SK-N-MC (cell line): ENCODE results near the gene RGS17.

Source experiments
- DNase-seq: peaks from one replicate; pipeline ENCODE4 v3.0.0-alpha.2; 2011; ENCODE audit warnings: low read depth, low spot score
- H3K27ac ChIP-seq: fragments of 200-600 bp; sonication (generic); 2 replicates; pipeline ENCODE4 v1.5.1; 2016; ENCODE audit warnings: mixed run types
- H3K36me3 ChIP-seq: fragments of 200-600 bp; sonication (generic); 2 replicates; pipeline ENCODE4 v1.6.1; 2017; ENCODE audit warnings: antibody characterized with exemption, low read length, mixed read lengths; ENCODE audit not compliant: insufficient read depth
- H3K4me3 ChIP-seq: fragments of 200-600 bp; sonication (generic); 2 replicates; pipeline ENCODE4 v1.5.1; 2016
- H3K9ac ChIP-seq: fragments of 200-600 bp; sonication (generic); 2 replicates; pipeline ENCODE4 v1.8.0; 2017; ENCODE audit warnings: mixed run types, mixed read lengths; ENCODE audit not compliant: insufficient read length
- H3K9me3 ChIP-seq: fragments of 200-600 bp; sonication (generic); 2 replicates; pipeline ENCODE4 v1.6.1; 2017; ENCODE audit warnings: low read depth, mild to moderate bottlenecking, antibody characterized with exemption, low read length, moderate library complexity, mixed read lengths
- EZH2 ChIP-seq: fragments of 200-600 bp; sonication (generic); IDR thresholded peaks from one replicate; pipeline ENCODE4 v1.6.1; 2017; ENCODE audit warnings: antibody characterized with exemption
- FOXP2 ChIP-seq: optimal IDR thresholded peaks from 2 replicates; pipeline ENCODE3; 2011; ENCODE audit warnings: mild to moderate bottlenecking, moderate library complexity; ENCODE audit not compliant: insufficient read depth; ENCODE audit errors: extremely low read length, control extremely low read depth
- POLR2AphosphoS5 ChIP-seq: IDR thresholded peaks from 2 replicates; pipeline ENCODE4 v1.6.1; 2012; ENCODE audit warnings: mild to moderate bottlenecking, low read depth, low read length, borderline replicate concordance

RGS17 gene, protein sequence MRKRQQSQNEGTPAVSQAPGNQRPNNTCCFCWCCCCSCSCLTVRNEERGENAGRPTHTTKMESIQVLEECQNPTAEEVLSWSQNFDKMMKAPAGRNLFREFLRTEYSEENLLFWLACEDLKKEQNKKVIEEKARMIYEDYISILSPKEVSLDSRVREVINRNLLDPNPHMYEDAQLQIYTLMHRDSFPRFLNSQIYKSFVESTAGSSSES

DNA sequence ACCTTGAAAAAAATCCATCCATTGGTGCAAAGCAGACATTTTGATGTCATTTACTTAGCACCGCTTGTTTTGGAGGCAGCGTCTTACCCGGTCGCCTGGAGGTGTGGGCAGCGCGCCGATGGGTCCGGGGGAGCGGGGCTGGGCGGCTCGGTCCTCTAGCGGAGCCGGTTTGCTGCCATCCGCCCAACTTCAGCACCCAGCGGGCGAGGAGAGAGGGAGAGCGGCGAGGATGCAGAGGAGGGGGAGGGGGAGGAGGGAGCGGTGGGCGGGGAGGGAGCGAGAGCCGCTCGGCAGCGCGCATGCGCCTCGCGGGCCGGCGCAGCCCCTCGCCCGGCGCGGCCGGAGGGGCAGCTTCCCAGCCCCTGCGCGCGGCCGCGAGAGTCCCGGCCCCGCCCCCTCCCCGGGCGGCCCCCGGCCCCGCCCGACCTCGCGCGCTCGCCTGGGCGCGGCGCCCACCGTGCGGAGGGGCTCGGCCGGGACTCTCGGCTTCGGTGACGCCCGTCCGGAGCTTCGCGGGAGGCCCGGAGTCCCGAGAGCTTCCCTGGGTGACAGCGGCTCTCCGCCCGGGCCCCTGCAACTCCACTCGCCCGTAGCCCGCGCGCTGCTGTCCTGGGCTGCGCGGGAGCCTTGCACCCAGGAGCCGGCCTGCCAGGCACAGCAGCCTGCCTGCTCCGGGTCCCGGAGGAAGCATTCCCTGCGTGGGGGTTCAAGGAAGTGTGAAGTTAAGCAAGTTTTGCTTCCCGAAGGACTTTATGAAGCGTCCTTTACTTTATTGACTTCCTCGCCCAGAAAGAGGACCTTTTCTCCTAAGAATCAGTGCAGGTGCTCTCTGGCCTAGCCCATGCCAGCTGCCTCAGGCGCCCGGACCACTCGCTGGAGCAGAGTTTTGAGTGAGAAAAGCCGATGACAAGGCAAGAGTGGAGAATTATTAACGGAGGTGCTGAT lies at the start of gene RGS17:
RGS17 (minus strand) TSS at position 246 of the 945 bp plus-strand sequence. CDS start 87,264 bp downstream, outside the sequence.
- Histone ChIP-seq H3K36me3 (no peaks in the 10 kb centered on the region), H3K9ac (peak within 1 kb of the TSS; percentile 53), H3K9me3 (no peaks in the 10 kb centered on the region; the same call in 1 of the 2 replicates), H3K27ac (no peak within 1 kb of the TSS), H3K4me3 (peak within 1 kb of the TSS; percentile 97)
- no peak for DNase-seq
- TF ChIP-seq POLR2AphosphoS5, result no peak
- no peak for TF ChIP-seq FOXP2
- no peak for TF ChIP-seq EZH2

DNA sequence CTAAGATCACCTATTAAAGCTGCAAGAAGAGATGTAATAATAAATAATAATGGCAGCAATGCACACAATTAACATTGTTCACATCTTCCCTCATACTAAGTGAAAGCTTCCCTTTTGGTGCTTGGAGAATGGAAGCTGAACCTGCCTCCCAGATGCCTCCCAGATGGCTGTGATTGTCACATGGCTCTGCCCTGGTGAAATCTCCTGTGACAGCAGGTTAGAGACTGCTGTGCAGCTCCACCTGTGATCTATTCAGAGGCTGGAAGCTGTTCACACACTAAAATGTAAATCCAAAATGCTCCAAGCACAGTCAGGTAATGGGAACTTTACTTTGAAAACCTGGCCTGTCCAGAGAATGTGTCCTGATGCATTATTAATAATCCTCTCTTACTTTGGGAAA lies 41.7 kb upstream of the RGS17 start:
- no peaks in the 10 kb centered on the region for H3K9me3 ChIP-seq
- H3K4me3 ChIP-seq, result no peak overlapping the region
- no peak overlapping the region for H3K9ac ChIP-seq
- DNase-seq, result no peak
- no peaks in the 10 kb centered on the region for H3K36me3 ChIP-seq
- no peak overlapping the region for H3K27ac ChIP-seq
- TF ChIP-seq EZH2, result no peak
- TF ChIP-seq FOXP2, result no peak
- TF ChIP-seq POLR2AphosphoS5, result no peak

DNA sequence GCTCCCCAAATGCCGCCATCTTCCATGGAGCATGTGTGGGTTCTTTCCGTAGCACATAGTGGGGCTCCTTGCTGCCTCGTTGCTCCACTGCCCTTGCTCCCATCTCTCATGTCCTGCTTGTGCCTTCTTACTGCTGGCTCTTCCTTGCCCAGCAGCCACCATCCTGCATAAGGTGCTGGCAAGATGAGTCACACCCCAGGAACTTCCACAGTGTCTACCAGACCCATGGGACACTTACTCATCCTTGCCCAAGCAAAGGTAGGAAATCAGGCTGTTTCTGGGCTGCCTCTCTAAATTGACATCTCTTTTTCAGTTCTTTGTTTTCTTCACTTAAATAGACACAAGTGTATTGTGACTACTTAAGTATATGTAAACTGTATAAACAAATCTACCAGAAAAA lies 39.4 kb upstream of the RGS17 start:
- DNase-seq, result no peak
- H3K27ac ChIP-seq, result no peak overlapping the region
- TF ChIP-seq POLR2AphosphoS5 (no peak), EZH2 (no peak), FOXP2 (no peak)

DNA sequence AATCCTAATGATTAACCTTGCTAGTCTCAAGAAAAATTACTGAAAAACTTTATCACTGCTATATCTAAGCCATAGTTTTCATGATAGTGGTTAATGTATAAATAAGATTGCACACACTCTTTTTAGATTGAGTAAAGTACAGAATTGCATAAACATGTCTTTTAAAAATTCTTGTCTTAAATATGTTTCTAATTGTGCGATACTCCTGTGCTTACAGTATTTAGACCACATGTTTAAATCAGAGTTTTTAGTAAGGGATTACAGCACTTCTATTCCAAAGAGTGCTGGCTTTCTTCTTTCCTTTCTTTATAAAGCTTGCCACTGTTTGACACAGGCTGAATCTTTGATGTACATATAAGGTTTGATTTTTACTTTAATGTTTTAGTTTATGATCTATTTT lies 36.8 kb upstream of the RGS17 start:
- no peak for TF ChIP-seq EZH2
- no peak for TF ChIP-seq FOXP2
- TF ChIP-seq POLR2AphosphoS5, result no peak
- Histone ChIP-seq H3K9ac (peak overlapping the region; percentile 13), H3K4me3 (peak overlapping the region; percentile 35), H3K9me3 (no peaks in the 10 kb centered on the region), H3K27ac (peak overlapping the region; percentile 16; the same call in 1 of the 2 replicates), H3K36me3 (no peaks in the 10 kb centered on the region)
- DNase-seq, result no peak

More for the DNA sequence above, 39.4 kb upstream of the RGS17 start:
- Histone ChIP-seq H3K36me3 (no peaks in the 10 kb centered on the region), H3K4me3 (no peak overlapping the region), H3K9me3 (no peaks in the 10 kb centered on the region), H3K9ac (no peak overlapping the region)

DNA sequence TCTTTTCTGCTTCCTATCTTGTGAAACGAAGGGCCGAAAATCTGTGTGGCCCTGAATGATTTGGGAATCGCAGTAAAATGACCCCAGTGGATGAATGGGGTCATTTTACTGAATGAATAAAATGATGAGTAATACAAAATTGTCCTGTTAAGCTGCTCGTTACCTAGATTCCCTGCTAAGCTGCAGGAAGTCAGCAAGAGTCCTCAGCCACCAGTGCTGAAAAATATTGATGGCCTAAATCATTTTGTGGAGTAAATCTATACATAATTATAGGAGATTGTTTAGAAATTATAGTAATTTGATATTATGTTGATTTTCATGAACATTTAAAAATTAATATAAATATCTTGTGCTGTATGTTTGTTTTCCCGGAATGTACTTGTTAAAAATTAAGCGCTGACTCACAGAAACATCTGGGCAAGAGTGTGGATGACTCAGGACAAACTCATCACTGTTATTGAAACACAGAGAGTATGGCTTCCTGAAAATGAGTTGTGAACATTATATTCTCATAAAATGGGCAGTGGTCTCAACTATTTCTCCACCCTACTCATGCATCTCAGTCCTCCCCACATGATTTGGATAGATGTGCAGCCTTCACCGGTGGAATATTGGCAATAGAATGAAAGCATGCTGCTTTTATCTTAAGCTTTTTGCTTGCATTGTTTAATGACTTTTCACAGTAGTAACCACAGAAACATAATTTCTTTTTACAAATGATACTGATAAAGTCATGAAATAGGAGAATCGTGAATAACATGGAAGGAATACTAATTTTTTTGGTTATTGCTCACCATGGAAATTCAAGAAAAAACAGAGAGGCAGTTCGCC lies 36.2 kb upstream of the RGS17 start:
- Histone ChIP-seq H3K4me3 (peak overlapping the region; percentile 35), H3K9ac (no peak overlapping the region)
- no peak for DNase-seq

DNA sequence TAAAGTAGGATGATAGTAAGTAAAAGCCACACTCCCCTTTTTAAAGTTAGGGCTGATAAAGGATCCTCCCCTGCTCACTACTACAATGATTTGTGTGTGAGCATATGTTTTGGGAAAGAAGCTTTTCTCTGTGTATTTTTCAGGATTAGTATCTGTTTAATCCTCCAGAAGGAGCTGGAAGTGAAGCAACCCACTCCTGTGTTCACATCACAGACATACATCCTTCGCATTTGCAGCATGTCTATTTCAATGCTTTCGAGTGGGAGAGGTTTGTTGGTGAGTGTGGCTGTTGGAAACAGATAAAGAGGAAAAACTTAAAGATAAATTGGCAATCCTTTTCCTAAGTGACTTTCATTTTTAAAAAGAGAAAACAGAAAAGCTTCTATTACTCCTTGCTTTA lies 31.6 kb upstream of the RGS17 start:
- Histone ChIP-seq H3K9ac (no peak overlapping the region), H3K9me3 (no peaks in the 10 kb centered on the region), H3K27ac (no peak overlapping the region), H3K4me3 (no peak overlapping the region), H3K36me3 (no peaks in the 10 kb centered on the region)
- no peak for DNase-seq
- no peak for TF ChIP-seq FOXP2
- no peak for TF ChIP-seq EZH2
- TF ChIP-seq POLR2AphosphoS5, result no peak

More for the DNA sequence above, 36.2 kb upstream of the RGS17 start:
- TF ChIP-seq FOXP2 (no peak), POLR2AphosphoS5 (no peak), EZH2 (no peak)
- Histone ChIP-seq H3K27ac (peak overlapping the region; percentile 16; the same call in 1 of the 2 replicates), H3K36me3 (no peaks in the 10 kb centered on the region), H3K9me3 (no peaks in the 10 kb centered on the region)

DNA sequence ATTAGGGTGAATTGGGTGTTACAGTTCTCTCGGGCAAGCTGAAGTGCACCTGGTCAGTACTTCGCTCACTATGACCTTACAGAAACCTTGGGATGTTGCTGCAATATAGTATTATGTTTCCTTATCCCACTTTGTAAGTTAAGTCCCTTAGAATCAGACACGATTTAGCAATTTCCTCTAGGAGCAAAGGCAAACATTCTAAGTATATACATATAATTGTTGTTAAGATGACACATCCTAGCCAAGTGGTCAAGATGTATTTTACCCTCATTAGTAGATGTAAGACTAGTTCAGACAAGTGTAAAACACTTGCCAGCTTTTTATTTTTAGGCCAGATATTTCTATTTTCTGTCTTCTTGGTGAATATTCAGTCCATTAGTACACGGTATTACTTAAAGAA lies 31.1 kb upstream of the RGS17 start:
- TF ChIP-seq FOXP2, result no peak
- no peak for TF ChIP-seq EZH2
- TF ChIP-seq POLR2AphosphoS5, result no peak
- no peak overlapping the region for H3K4me3 ChIP-seq
- no peaks in the 10 kb centered on the region for H3K36me3 ChIP-seq
- no peak overlapping the region for H3K27ac ChIP-seq
- no peak overlapping the region for H3K9ac ChIP-seq
- no peaks in the 10 kb centered on the region for H3K9me3 ChIP-seq
- DNase-seq, result no peak

DNA sequence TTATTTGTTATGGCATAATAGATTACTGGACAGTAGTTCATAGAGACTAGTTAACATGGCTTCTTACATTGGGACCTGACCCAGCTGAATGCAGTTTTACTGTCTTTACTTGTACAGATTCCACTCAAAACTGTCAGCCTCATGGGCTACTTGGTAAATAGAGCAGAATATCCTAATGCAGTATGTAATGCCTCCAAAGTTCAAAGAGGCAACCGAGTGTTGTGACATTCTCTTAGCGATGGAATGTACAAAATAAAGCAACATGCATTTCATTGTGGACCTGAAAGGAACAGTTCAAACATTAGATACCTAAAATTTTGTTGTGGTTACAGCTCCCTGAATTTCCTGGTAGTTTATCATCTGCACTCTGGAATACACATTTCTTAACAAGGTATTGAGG lies 29.1 kb upstream of the RGS17 start:
- Histone ChIP-seq H3K27ac (no peak overlapping the region), H3K36me3 (no peaks in the 10 kb centered on the region), H3K9me3 (no peaks in the 10 kb centered on the region), H3K4me3 (no peak overlapping the region), H3K9ac (no peak overlapping the region)
- TF ChIP-seq EZH2, result no peak
- TF ChIP-seq POLR2AphosphoS5, result no peak
- no peak for TF ChIP-seq FOXP2
- DNase-seq, result no peak
